TTC549 (cell line): Measurements from ENCODE around the gene NR1H2.
"Not testable (repeated sequence)": the region's sequence is repeated elsewhere in the genome, so short reads cannot be mapped to it uniquely, and the experiment has no call there.

Experiments
- FAIRE-seq: peaks from 2 replicates; lab custom pipeline; 2012; peaks lifted over from hg19 to GRCh38; lab: Jason Lieb, UNC

Gene NR1H2

GRCh38 chr19:50347089-50347581, 29.1 kb upstream of the NR1H2 start:
- not testable (repeated sequence) for FAIRE-seq

GRCh38 chr19:50349277-50350057, 26.8 kb upstream of the NR1H2 start:
- no peak for FAIRE-seq

- no peak for FAIRE-seq
Observed at GRCh38 chr19:50352242-50352641, 24.0 kb upstream of the NR1H2 start.

GRCh38 chr19:50353487-50353880, 22.8 kb upstream of the NR1H2 start:
- not testable (repeated sequence) for FAIRE-seq

- no peak for FAIRE-seq
Observed at GRCh38 chr19:50356691-50357177, 19.5 kb upstream of the NR1H2 start.

- FAIRE-seq: no peak
Observed at GRCh38 chr19:50357178-50358100, 18.8 kb upstream of the NR1H2 start.

- no peak for FAIRE-seq
Observed at GRCh38 chr19:50358483-50359327, 17.6 kb upstream of the NR1H2 start.

- no peak for FAIRE-seq
Observed at GRCh38 chr19:50359328-50359818, 16.9 kb upstream of the NR1H2 start.

- no peak for FAIRE-seq
Observed at GRCh38 chr19:50361290-50362029, 14.8 kb upstream of the NR1H2 start.

GRCh38 chr19:50362030-50362412, 14.2 kb upstream of the NR1H2 start:
- no peak for FAIRE-seq

- no peak for FAIRE-seq
Observed at GRCh38 chr19:50362656-50363424, 13.4 kb upstream of the NR1H2 start.

GRCh38 chr19:50365434-50366306, 10.6 kb upstream of the NR1H2 start, which contains the start of gene NAPSA:
TSS of gene NAPSA (minus strand) at chr19:50365639. CDS start at chr19:50365621, 18 bp downstream.
- FAIRE-seq: no peak

GRCh38 chr19:50368649-50369570, 7.3 kb upstream of the NR1H2 start:
- no peak for FAIRE-seq

- FAIRE-seq: no peak
Observed at GRCh38 chr19:50371914-50372475, 4.3 kb upstream of the NR1H2 start.

- no peak for FAIRE-seq
Observed at GRCh38 chr19:50377051-50377461, 799 bp downstream of the NR1H2 start.

- no peak for FAIRE-seq
Observed at GRCh38 chr19:50377517-50377916, 1.3 kb downstream of the NR1H2 start.

GRCh38 chr19:50378169-50378862, 2.1 kb downstream of the NR1H2 start:
- no peak for FAIRE-seq
